Nephron (organoid): ENCODE measurements around the gene TBRG4.

Source experiments
- H3K27ac Mint-ChIP-seq, 3 experiments: 2 replicates each; pipeline ENCODE4 v1.8.0; 2020; ENCODE audit warnings: mixed read lengths in 3 of 3, mild to moderate bottlenecking in 2 of 3, moderate library complexity in 1 of 3
- H3K27me3 Mint-ChIP-seq: 2 replicates; pipeline ENCODE4 v1.8.0; 2021; ENCODE audit warnings: low read depth, mild to moderate bottlenecking, moderate library complexity, mixed read lengths
- H3K36me3 Mint-ChIP-seq: 2 replicates; pipeline ENCODE4 v1.8.0; 2020; ENCODE audit warnings: low read depth, mixed read lengths
- H3K4me1 Mint-ChIP-seq: 2 replicates; pipeline ENCODE4 v1.8.0; 2020; ENCODE audit warnings: mixed read lengths
- H3K4me3 Mint-ChIP-seq, 3 experiments: 2 replicates each; pipeline ENCODE4 v1.8.0; 2020; ENCODE audit warnings: mild to moderate bottlenecking in 3 of 3, mixed read lengths in 3 of 3, moderate library complexity in 2 of 3
- H3K9me3 Mint-ChIP-seq: 2 replicates; pipeline ENCODE4 v1.8.0; 2020; ENCODE audit warnings: mixed read lengths
- CTCF ChIP-seq, 3 experiments: fragments of 200-600 bp; sonication (generic); IDR thresholded peaks; one replicate each; pipeline ENCODE4 v1.5.0; 2021; ENCODE audit warnings: antibody characterized with exemption in 3 of 3; ENCODE audit not compliant: unreplicated experiment in 3 of 3

TBRG4 gene

GRCh38 chr7:45088146-45088701 is 23.3 kb downstream of the TBRG4 start:
- Mint-ChIP-seq H3K4me3 (peak overlapping the region; percentile 54 to 71 (median 70)), H3K9me3 (no peaks in the 10 kb centered on the region), H3K27me3 (peaks cover 14% of the 10 kb centered on the region), H3K27ac (no peak overlapping the region), H3K36me3 (no peaks in the 10 kb centered on the region), H3K4me1 (peaks cover 5% of the 10 kb centered on the region)
- TF ChIP-seq CTCF (IDR thresholded peaks at IDR 0.05; ENCODE audit: unreplicated experiment in 3 of 3), result no peak

DNA sequence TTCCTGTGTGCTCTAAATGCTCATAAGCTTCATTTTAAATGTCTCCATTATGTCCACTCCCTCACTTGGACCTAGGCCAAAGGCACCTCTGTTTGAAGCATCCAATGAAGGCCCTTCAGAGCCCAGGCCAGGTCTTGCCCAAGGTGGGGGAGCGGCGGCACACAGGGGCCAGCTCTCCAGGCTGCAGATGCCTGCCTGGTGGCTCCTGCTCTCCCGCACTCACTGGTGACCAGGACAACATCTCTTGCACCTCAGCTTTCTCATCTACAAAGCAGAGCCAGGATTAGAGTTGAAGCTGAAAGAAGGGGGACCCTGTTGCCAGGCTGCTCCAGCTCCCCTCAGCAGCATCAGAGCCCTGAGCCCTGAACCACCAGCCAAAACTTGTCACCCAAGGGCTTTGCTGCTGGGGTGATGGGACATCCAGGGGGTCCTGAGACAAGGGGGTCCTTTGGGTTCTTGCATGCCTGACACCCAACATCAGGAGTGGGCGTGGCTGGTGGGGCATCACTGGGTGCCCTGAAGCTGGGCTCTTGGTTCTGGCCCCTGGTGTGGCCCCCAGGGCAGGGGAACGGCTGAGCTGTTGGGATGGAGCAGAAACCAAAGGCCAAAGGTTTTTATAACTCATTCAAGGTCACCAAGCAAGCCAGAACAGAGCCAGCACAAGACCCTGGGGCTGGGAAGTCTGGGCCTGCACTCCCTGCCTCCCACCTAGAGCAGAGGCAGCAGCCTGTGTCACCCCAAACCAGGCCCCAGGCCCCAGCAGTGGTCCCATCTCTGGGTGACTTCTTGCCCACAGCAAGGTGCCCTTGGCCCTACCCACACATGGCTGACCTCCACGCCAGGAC is 24.0 kb downstream of the TBRG4 start:
- Mint-ChIP-seq H3K4me3 (peak overlapping the region; percentile 54 to 71 (median 70)), H3K9me3 (no peaks in the 10 kb centered on the region), H3K27ac (peak overlapping the region in 2 of 3 experiments; percentile 32 to 47), H3K4me1 (peaks cover 5% of the 10 kb centered on the region), H3K27me3 (peaks cover 14% of the 10 kb centered on the region), H3K36me3 (no peaks in the 10 kb centered on the region)
- TF ChIP-seq CTCF (IDR thresholded peaks at IDR 0.05; ENCODE audit: unreplicated experiment in 3 of 3), result no peak

DNA sequence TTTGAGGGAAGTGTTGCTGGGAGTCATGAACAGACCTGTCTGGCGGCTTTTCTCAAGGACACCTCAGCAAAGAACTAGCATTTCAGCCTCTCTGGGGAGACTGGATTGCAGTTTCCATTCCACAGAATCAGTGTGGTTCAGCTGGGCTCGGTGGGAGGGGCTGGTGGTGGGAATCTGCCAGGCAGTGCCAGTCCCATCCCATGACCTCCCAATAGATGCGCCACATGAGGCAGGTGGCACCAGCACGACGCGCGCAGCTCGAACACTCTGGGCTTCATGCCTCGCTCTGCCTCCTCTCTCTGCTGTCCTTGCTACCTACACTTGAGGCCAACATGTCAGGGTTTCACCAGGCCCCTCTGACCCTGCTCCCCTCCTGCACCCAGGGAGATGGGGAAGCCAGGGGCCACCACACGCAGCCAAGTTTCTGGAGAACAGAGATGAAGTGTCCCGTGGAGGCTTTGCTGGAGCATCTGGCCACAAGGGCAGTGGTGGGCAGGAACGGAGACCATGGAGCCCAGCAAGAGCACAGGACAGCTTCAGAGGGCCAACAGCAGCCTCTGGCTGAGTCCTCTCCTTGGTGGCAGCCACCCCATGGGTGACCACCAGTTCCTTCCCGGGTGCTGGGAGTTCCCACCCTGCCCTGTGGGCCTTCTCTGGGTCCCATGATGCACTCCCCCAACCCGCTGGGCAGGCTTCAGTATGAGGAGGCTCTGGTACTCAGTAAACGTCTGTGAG is 25.0 kb downstream of the TBRG4 start:
- Mint-ChIP-seq H3K4me1 (peaks cover 5% of the 10 kb centered on the region), H3K9me3 (no peaks in the 10 kb centered on the region), H3K27ac (peak overlapping the region in 2 of 3 experiments; percentile 33 to 47), H3K27me3 (peaks cover 14% of the 10 kb centered on the region), H3K4me3 (peak overlapping the region; percentile 43 to 60 (median 54)), H3K36me3 (no peaks in the 10 kb centered on the region)
- no peak for TF ChIP-seq CTCF (IDR thresholded peaks at IDR 0.05; ENCODE audit: unreplicated experiment in 3 of 3)

GRCh38 chr7:45085619-45086200 is 25.8 kb downstream of the TBRG4 start:
- H3K36me3 Mint-ChIP-seq, result no peaks in the 10 kb centered on the region
- no peak for TF ChIP-seq CTCF (IDR thresholded peaks at IDR 0.05; ENCODE audit: unreplicated experiment in 3 of 3)
- peaks cover 5% of the 10 kb centered on the region for H3K4me1 Mint-ChIP-seq
- H3K4me3 Mint-ChIP-seq, result peak overlapping the region in 2 of 3 experiments; percentile 46 to 60
- H3K9me3 Mint-ChIP-seq, result no peaks in the 10 kb centered on the region
- H3K27me3 Mint-ChIP-seq, result peaks cover 14% of the 10 kb centered on the region
- H3K27ac Mint-ChIP-seq, result peak overlapping the region in 1 of 3 experiments; percentile 44

DNA sequence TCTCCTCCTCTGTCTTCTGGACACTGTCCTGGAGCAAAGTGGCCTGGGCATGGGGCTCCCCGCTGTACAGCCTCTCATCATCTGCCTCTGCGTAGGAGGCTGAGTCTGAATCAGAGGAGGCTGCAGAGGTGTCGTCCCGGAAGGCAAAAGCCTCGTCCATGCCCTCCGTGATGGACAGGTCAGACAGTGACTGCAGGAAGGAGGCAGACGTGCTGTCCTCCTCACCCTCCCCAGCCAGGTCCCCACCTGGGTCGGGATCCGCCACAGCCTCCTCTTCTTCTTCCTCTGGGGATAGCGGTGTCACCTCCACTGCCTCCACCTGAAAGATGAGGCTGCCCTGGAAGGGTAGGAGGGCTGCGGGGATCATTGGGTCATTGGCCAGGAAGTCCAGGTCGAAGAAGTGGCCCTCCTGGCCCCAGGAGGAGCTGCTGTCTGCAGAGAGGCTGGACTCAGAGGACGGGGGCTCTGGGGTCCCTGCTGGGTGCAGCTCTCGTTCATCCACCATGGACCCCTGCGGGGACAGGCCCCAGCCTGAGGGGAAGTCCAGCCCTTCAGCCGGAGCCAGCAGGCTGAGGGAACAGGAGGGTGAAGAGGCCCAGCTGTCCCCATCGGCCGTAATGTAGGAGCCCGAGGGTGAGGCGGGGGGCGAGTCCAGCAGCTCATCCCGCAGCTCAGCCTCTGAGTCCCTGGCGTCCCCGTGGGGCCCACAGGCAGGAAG is 26.4 kb downstream of the TBRG4 start:
- Mint-ChIP-seq H3K27ac (peak overlapping the region in 1 of 3 experiments; percentile 44), H3K4me3 (no peak overlapping the region), H3K27me3 (peaks cover 11% of the 10 kb centered on the region), H3K36me3 (no peaks in the 10 kb centered on the region), H3K4me1 (peaks cover 5% of the 10 kb centered on the region), H3K9me3 (no peaks in the 10 kb centered on the region)
- TF ChIP-seq CTCF (IDR thresholded peaks at IDR 0.05; ENCODE audit: unreplicated experiment in 3 of 3), result no peak
